OCI-M2 (cell line): ENCODE measurements around the gene TPSB2.
"Not testable (repeated sequence)": the region's sequence is repeated elsewhere in the genome, so short reads cannot be mapped to it uniquely, and the experiment has no call there.

Experiments used
- DNase-seq: peaks from one replicate; lab custom pipeline; 2025; ENCODE audit not compliant: unreplicated experiment; lab: John Stamatoyannopoulos, UW

Gene TPSB2

DNA sequence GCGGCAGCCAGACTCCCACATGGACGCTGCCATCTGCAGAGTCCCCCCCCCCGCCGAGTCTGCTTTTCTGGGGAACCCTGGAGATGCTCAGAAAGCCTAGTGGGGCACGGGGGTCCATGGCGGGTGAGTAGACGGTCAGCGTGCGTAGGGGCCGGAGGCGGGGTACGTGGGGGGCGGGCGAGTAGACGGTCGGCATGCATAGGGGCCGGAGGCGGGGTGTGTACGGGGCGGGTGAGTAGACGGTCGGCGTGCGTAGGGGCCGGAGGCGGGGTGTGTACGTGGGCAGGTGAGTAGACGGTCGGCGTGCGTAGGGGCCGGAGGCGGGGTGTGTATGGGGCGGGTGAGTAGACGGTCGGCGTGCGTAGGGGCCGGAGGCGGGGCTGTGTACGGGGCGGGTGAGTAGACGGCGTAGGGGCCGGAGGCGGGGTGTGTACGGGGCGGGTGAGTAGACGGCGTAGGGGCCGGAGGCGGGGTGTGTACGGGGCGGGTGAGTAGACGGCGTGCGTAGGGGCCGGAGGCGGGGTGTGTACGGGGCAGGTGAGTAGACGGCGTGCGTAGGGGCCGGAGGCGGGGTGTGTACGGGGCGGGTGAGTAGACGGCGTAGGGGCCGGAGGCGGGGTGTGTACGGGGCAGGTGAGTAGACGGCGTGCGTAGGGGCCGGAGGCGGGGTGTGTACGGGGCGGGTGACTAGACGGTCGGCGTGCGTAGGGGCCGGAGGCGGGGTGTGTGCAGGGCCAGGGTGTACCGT lies 44.4 kb downstream of the TPSB2 start:
- not testable (repeated sequence) for DNase-seq

DNA sequence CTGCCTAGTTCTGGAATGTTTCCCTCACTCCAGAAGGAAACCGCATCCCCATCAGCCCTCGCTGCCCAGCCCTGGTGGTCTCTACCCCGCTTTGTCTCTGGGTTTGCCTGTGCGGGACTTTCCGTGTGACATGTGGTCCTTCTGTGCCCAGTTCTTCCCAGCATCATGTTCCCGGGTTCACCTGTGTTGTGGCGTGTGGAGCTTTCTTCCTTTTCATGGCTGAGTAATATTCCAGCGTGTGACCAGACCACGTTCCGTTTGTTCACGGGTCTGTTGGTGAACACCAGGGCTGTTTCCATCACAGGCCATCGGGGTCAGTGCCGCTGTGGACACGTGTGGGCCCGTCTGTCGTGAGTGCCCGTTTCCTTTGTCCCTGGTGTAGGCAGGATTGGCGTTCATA lies 45.0 kb downstream of the TPSB2 start:
- DNase-seq, result no peak

GRCh38 chr16:1184156-1184868 lies 45.7 kb downstream of the TPSB2 start:
- no peak for DNase-seq

DNA sequence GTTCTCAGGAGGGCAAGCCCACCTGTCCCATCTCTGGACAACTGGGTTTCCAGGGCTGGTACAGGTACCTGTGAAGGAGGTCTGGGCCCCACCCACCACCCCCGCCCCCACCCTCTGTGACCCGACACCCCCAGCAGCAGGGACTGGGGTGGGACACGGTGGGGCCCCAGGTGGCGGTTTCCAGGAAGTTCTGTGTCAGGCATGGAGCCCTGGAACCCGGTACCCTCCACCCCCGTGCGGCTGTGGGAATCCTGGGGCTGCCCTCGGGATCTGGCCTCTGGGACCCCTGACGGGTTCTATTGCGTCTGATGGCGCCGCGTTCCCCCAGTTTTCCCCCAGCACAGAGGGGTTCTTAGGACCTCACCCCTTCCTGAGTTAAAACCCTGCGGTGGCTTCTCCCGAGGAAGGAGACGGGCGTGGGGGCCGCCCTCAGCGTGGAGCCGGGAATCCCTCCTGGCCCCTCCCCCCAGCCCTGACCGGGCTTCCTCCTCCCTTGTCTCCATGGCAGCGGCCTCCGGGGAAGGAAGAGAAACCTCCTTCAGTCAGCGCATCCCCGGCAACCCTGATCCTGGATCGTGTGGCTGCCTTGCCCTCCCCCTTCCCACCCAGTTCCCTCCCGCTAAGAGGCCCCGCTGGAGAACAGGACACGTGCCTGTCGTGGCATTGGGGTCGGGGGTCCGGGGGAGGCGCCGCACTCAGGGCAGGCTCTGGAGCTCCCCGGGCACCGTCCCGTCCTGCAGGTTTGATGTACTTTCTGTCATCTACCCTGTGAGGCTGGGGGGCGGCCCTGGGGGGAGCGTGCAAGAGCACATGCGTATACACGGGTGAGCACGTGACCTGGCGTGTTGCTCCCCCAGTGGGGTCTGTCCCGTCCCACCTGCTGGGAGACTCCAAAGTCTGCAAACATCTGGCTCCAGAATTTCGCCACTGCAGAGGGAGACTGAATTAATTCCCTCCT lies 46.8 kb downstream of the TPSB2 start:
- DNase-seq, result no peak

DNA sequence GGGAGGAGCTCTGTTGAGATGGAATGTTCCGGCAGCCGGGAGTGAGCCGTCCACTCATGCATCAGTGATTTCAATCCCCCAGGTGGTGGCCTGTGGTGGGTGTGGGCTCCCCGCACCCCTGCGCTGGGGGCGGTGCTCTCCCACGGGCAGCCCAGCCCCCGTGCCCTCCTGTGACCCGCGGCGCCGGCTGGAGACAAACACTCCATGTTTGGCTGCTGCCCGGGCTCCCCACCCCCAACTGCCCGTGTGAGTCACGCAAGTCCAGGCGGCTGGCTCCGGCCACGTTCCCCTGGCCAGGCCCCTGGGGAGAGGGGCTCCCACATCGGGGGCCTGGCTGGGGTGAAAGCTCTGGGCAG lies 47.7 kb downstream of the TPSB2 start:
- no peak for DNase-seq

DNA sequence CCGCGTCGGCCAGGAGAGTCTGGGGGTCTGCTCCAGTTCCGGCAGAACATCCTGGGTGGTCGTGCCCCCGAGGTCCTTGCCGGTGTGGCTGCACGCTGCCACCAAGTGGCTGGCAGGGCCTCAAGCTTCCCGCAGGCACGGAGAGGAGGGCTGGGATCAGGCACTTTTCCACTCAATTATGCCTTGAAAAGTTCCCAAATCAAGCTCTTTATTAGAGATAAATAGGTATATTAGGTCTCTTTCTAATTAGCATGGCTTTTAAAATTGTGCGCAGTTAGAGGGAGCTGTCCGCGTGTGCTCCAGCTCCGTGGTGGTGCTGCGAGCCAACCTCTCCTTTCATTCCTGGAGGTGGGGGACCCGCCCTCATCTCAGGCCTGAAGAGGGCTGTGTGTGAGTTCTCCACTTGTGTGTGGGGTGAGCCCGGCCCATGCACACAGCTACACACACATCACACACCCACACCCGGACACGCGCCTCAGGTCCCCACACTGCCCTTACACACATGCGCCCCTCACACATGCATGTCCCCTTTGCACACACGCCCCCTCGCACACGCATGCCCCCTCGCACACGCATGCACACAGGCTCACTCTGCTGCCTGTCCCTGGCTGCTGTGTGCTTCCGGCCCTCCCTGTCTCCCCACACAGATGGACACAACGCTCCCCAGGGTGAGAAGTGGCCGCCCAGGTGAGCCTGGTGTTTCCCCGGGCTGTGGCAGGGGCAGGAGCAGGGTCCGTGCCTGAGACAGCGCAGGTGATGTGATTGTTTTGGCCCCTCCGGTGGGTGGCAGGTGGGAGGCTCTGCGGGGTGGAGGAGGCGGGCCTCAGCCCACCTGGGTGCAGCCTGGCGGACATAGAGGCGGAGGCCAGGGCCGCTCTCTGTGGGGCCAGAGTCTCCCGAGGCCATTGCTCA lies 48.3 kb downstream of the TPSB2 start:
- DNase-seq, result no peak

GRCh38 chr16:1180549-1181403 lies 49.2 kb downstream of the TPSB2 start:
- no peak for DNase-seq
